DLD1 (cell line): ENCODE data around the gene CNTN6.

Experiments
- in situ Hi-C: cut with HindIII; loops from 2 replicates; pipeline ENCODE4 v1.10.0; 2017; ENCODE audit warnings: low sequenced_read_pairs

CNTN6 gene

GRCh38 chr3:1092771-1093170 is at the start of gene CNTN6:
CNTN6 (plus strand) TSS chr3:1093024; CDS start chr3:1148009, 54,985 bp downstream.
- in situ Hi-C loops, result no loop called here

GRCh38 chr3:1048558-1048957 is 44.3 kb upstream of the CNTN6 start:
- in situ Hi-C loops, result no loop called here

DNA sequence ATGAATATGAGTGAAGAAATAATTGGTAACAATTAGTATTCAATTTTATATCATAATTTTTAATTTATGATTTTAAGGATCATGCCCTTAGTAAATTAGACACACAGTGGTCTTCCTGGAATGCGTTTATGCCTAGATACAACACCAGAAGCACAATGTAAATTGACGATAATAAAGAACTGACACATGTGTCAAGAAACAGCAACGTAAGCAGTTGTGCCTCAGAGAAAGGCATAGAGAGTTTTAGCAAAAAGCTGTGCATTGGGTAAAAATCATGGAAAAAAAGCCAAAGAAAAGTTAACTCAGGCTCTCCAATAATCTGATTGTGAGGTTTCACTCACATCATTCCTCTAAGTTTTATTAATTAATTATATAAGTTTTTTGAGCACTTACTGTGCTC is 37.0 kb upstream of the CNTN6 start:
- in situ Hi-C loops, result no loop called here

DNA sequence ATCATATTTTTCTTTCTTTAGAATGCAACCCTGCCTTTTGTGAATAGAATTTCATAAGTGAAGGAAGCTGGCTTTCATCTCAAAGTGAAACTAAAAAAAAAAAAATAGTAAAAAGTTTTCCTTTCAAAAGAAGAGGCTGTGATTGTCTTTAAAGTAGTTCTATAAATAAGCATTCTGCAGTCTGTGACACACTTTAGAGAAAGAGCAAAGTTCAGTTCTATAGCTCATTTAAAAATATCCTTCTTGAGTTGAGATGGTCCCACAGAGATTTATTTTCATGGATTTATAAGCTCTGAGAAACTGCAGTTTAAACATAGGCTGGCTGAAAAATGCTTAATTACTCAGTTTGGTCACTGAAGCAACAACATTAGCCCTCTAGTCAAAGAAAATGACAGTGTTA is 36.1 kb upstream of the CNTN6 start:
- in situ Hi-C loops, result no loop called here

GRCh38 chr3:1057436-1057835 is 35.4 kb upstream of the CNTN6 start:
- in situ Hi-C loops, result no loop called here

DNA sequence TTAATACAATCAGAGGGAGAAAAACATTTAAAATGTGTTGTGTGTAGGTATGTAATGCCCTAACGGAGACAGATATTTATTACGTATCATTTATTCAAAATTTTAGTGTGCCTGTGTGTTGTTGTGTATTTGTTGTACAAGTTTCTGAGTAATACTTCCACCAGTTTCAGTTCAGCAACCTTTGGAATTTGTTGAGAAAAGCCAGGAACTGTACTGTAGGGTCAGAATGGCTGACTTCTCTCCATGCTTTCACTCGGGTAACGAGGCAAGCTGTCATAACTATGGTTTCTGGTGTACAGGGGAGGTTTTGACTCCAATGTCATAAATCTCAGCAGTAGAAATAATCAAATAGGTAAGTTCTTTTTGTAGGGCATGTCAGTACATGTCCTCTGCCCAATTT is 23.8 kb upstream of the CNTN6 start:
- in situ Hi-C loops, result no loop called here

GRCh38 chr3:1072041-1072440 is 20.8 kb upstream of the CNTN6 start:
- in situ Hi-C loops, result no loop called here

DNA sequence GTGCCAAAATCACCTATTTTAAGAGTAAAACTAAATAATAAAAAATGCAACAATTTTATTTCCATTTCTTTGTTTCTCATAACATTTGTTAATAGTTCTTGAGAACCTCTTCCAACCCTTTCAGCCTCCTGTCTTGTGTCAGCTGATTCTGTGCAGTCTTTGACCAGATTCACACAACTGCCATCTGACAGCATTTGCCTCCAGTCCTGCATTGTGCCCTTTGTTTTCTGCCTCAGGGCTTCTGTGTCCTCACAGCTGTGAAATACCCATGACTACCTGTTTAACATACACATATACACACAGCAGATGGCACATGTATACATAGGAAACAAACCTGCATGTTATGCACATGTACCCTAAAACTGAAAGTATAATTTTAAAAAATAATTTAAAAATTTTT is 13.2 kb upstream of the CNTN6 start:
- in situ Hi-C loops, result no loop called here

DNA sequence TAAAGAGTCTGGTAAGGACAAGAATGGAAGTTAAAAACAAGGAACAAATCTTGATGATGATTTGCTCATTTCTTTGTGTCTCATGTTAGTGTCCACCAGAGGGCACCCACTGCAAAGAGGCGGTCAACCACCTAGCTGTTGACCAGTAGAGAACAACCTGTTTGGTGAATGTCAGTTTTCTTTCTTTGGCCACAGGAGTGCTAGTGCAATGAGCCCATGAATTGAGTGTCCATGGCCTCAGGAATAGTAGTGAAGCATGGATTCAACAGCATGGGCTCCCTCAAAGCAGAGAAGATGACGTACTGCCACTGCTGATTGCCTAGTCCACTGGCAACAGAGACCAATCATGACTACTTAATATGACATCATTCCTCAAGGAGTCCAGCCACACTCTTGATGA is 10.7 kb upstream of the CNTN6 start:
- in situ Hi-C loops, result no loop called here

DNA sequence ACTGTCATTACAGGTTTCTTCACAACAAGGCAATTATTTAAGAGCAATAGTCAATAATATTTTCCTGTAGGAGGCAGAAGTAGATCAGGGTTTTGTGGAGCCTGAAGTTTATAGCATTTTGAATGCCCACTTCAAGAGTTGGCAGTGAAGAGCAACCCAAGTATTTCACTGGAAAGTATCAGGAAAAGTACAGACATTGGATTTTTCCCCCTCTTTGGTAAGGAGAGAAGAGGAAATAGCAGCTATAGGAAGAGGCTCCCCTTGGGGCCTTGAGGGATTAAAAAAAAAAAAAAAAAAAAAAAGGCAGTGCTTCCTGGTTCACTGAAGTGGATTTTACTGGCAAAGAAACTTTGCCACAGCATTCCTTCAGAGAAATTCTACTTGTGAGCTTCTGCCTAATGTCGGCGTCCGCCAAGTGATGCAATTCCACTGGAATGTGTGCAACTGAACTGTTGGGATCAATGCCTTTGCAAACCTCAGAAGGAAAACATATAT is 5.7 kb upstream of the CNTN6 start:
- in situ Hi-C loops, result no loop called here

- in situ Hi-C loops, result no loop called here
These were observed 4.3 kb upstream of the CNTN6 start for GRCh38 chr3:1088503-1088902.

DNA sequence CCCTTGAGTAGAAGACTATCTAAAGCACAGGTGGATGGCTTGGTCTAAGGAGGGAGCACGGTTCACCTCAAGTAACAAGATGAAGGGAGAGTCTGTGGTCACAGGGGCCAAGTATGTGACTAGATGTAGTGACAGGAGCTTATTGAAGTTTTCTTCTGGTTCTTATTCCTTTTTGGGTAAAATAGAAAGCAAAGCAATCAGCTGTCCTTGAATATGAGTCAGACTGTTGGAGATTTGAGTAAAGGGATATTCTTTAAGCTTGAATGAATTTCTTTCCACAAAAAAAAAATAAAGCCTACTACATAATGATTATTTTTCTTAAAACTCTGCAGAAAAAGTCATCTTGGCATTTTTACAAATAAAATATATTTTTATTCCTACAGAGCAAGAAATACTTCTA is 1.5 kb upstream of the CNTN6 start:
- in situ Hi-C loops, result no loop called here

GRCh38 chr3:1092061-1092460 is 763 bp upstream of the CNTN6 start:
- in situ Hi-C loops, result no loop called here

DNA sequence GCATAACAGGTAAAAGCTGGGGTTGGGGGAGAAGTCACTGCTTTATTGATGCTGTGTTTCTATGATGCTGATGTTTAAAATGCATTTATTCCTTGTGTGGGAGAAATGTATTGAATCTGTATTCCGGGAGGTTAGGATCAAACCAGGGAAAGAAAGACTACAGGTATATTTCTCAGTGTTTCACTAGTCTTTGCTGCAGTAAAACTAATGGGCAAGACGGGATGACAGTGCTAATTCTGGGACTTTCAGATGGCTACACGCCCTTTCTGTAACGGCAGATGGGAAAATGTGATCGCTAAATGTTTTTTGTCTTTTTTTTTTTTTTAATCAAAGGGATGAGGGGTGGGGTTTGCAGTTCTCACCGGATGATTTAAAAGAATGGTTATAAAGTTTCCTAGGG is 393 bp downstream of the CNTN6 start:
- in situ Hi-C loops, result no loop called here

GRCh38 chr3:1103525-1103924 is 10.7 kb downstream of the CNTN6 start:
- in situ Hi-C loops, result no loop called here

DNA sequence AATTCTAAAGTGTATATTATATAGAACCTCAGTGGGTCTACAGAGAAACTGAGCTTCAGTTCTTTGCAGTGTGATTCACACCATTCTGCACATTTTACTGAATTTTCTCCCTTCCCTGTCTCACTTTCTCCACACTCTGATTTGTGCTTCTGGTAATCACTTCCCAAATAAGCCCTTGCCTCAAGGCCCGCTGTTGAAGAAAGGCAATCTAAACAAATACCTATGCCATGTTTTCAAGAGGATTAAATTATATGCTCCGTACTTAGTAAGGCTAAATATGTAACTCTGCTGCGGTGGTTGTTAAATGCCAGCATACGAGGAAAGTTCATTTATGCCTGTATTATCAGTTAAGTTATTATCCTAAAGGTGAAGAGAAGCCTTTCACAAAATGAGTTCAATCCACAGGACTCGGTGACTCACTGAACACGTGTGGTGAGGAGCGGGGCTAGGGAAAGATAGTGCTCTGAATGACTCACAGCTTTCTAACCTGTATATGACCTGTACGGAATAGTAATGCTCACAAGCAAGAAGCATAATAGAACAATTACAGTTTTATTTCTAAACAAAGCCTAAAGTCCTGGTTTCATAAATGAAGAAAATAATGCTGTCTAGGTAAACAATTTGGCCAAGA is 25.1 kb downstream of the CNTN6 start:
- in situ Hi-C loops, result no loop called here

- in situ Hi-C loops, result no loop called here
These were observed 38.3 kb downstream of the CNTN6 start for GRCh38 chr3:1131166-1131565.

DNA sequence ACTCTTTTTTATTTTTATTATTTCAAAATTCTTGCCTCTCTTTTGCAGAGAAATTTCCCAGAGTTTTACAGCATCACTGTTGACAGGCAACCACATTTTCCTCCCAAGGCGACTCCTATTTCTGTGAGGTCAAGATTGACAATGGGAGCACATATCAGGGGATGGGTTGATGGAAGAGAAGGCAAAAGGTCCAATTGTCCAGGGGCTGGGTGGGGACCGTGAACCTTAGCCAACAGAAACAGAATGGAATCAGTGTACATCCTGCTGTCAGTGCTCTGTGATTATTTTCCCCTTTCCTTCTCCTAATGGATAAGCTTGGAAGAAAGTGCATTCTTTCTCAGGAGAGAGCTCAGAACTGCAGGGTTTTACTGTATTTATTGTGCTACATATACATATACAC is 42.4 kb downstream of the CNTN6 start:
- in situ Hi-C loops, result no loop called here

DNA sequence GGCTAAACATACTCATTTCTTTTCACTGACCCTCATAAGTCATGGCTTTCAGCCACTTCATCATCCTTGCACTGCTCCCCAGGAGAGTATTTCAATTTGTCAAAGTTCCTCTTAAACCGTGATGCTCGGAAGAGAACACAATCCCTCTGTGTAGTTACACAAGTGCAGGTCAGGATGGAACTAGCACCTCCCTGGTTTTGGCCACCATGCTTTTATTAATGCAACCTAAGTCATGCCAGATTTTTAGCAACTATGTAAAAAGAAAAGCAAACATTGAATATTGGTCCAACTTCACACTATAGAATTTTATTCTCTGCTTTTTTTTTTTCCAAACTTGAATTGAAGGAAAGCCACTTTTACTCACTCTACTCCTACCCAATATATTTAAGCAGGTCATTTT is 45.2 kb downstream of the CNTN6 start:
- in situ Hi-C loops, result no loop called here

DNA sequence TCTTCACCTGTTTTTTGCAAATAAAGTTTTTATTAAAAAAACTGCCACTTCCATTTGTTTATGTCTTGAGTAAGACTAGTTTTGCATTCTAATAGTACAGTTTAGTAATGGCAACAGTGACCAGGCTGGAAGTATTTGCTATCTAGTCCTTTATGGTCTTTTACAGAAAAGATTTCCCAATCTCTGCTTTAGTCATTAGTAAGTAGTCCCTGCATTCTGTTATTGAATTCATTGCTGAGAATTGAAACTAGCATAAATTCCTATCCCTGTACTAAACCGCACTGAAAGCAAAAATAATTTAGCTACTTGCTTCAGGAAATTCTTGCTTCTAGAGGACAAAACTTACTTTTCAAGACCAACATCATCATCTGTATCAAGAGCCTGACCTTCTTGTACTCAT is 46.2 kb downstream of the CNTN6 start:
- in situ Hi-C loops, result no loop called here

- in situ Hi-C loops, result no loop called here
These were observed 54.5 kb downstream of the CNTN6 start for GRCh38 chr3:1147326-1147725.

- in situ Hi-C loops, result no loop called here
These were observed 55.0 kb downstream of the CNTN6 start for GRCh38 chr3:1147819-1148218.

GRCh38 chr3:1164101-1164500 is 71.3 kb downstream of the CNTN6 start:
- in situ Hi-C loops, result no loop called here
